ENCODE data around the gene CYP2A7. TPM values are rescaled to one million over a fixed set of nuclear protein-coding genes. Genes with fewer than 3 reads are reported as not detected.
"Not testable (repeated sequence)": the region's sequence is repeated elsewhere in the genome, so short reads cannot be mapped to it uniquely, and the experiment has no call there.

Gene CYP2A7
- polyA plus RNA-seq, 1 donor from 2014 or later, result not detected

DNA sequence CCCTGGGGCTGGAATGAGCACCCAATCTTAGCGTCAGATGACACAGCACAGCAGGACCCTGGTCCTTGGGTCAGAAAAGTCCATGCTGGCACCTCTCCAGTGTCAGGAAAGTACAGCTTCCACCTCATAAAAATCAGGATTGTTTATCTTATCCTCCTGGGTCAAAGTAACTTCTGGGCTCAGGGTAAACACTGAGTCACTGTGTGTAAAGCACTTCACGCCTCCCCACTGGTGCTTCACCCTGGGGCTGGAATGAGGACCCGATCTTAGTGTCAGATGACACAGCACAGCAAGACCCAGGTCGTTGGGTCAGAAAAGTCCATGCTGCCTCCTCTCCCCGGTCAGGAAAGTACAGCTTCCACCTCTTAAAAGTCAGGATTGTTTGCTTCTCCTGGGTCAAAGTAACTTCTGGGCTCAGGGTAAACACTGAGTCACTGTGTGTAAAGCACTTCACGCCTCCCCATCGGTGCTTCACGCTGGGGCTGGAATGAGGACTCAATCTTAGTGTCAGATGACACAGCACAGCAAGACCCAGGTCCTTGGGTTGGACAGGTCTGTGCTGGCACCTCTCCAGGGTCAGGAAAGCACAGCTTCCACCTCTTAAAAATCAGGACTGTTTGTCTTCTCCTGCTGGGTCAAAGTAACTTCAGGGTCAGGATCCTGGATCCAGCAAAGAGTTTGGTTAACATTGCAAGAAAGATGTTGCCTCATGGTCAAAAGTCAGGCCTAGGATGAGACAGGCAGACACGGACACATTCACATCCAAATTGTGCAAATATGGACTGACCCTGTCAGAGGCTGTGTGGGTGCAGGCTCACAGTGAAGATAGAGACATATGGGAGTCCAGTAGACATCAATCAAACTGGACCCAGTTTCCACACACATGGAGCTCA is 39.2 kb upstream of the CYP2A7 start:
- no peak for TF ChIP-seq EP300 (conservative IDR thresholded peaks at IDR 0.05; ENCODE audit: poor library complexity, severe bottlenecking)
- TF ChIP-seq MXI1 (conservative IDR thresholded peaks at IDR 0.05; ENCODE audit: poor library complexity, severe bottlenecking), result no peak
- TF ChIP-seq, protein P1, sequence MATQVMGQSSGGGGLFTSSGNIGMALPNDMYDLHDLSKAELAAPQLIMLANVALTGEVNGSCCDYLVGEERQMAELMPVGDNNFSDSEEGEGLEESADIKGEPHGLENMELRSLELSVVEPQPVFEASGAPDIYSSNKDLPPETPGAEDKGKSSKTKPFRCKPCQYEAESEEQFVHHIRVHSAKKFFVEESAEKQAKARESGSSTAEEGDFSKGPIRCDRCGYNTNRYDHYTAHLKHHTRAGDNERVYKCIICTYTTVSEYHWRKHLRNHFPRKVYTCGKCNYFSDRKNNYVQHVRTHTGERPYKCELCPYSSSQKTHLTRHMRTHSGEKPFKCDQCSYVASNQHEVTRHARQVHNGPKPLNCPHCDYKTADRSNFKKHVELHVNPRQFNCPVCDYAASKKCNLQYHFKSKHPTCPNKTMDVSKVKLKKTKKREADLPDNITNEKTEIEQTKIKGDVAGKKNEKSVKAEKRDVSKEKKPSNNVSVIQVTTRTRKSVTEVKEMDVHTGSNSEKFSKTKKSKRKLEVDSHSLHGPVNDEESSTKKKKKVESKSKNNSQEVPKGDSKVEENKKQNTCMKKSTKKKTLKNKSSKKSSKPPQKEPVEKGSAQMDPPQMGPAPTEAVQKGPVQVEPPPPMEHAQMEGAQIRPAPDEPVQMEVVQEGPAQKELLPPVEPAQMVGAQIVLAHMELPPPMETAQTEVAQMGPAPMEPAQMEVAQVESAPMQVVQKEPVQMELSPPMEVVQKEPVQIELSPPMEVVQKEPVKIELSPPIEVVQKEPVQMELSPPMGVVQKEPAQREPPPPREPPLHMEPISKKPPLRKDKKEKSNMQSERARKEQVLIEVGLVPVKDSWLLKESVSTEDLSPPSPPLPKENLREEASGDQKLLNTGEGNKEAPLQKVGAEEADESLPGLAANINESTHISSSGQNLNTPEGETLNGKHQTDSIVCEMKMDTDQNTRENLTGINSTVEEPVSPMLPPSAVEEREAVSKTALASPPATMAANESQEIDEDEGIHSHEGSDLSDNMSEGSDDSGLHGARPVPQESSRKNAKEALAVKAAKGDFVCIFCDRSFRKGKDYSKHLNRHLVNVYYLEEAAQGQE (IDR thresholded peaks at IDR 0.05; ENCODE audit: borderline replicate concordance), result no peak
- TF ChIP-seq SMC3 (conservative IDR thresholded peaks at IDR 0.05; ENCODE audit: poor library complexity), result no peak
- Histone ChIP-seq H4K20me1 (ENCODE audit: insufficient read depth) (no peaks in the 10 kb centered on the region), H3K9ac (ENCODE audit: low read length) (no peak overlapping the region), H2AFZ (ENCODE audit: low read depth, low read length) (no peak overlapping the region), H3K9me3 (ENCODE audit: low read length) (no peaks in the 10 kb centered on the region), H3K27ac (ENCODE audit: low read length) (no peak overlapping the region), H3F3A (ENCODE audit: insufficient read depth, low read length, poor library complexity, severe bottlenecking) (no peaks in the 10 kb centered on the region), H3K27me3 (ENCODE audit: insufficient read depth, low read depth, low read length) (no peaks in the 10 kb centered on the region), H3K9me2 (ENCODE audit: insufficient read depth, low read length) (no peaks in the 10 kb centered on the region), H3K36me3 (ENCODE audit: insufficient read depth, low read length) (no peaks in the 10 kb centered on the region), H3K4me2 (ENCODE audit: low read length) (no peak overlapping the region), H3K79me2 (replicated peaks; ENCODE audit: insufficient read depth, low read length) (no peaks in the 10 kb centered on the region), H3K4me3 (ENCODE audit: low read length) (no peak overlapping the region)

DNA sequence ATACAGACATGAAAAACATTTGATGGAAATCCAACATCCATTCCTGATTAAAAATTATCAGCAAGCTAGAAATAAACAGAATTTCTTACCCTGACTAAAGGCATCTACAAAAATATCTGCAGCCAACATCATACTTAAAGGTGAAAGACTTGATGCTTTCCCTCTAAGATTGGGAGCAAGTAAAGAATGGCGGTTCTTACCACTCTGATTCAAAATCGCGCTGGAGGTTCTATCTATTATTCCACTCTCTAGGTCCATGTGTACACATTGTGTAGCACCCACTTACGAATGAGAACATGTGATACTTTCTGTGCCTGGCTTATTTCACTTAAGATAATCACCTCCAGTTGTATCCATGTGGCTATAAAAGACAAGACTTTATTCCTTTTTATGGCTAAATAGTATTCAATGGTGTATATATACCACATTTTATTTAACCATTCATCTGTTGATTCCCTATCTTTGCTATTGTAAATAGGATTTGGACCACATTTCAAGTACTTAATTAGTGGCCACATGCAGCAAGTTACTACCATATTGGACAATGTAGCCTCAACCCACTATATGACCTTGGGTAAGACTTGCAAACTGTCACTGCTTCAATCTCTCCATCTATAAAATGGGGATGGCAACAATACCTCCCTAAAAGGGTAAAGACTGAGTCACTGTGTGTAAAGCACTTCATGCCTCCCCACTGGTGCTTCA is 38.4 kb upstream of the CYP2A7 start:
- H3K27ac ChIP-seq (ENCODE audit: low read length), result no peak overlapping the region

DNA sequence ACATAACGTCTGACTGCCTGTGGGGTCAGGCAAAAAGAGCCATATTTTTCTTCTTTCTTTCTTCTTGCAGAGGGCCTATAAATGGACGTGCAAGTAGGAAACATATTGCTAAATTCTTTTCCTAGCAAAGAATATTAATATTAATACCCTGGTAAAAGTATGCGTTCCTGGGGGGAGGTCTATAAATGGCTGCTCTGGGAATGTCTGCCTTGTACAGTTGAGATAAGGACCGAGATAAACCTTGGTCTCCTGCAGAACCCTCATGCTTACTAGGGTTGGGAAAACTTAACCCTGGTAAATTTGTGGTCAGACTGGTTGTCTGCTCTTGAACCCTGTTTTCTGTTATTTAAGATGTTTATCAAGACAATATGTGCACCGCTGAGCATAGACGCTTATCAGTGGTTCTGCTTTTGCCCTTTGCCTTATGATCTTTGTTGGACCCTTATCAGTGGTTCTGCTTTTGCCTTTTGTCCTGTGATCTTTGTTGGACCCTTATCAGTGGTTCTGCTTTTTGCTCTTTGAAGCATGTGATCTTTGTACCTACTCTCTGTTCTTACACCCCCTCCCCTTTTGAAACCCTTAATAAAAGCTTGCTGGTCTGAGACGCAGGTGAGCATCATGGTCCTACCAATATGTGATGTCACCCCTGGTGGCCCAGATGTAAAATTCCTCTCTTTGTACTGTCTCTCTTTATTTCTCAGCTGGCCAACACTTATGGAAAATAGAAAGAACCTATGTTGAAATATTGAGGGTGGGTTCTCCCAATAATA is 37.7 kb upstream of the CYP2A7 start:
- H3K27me3 ChIP-seq (ENCODE audit: insufficient read depth, low read depth, low read length); H3K9me2 ChIP-seq (ENCODE audit: insufficient read depth, low read length); H2AFZ ChIP-seq (ENCODE audit: low read depth, low read length); H3K4me3 ChIP-seq (ENCODE audit: low read length); H3K27ac ChIP-seq (ENCODE audit: low read length); H3K79me2 ChIP-seq (replicated peaks; ENCODE audit: insufficient read depth, low read length); H3K9ac ChIP-seq (ENCODE audit: low read length); H3K4me2 ChIP-seq (ENCODE audit: low read length); H3K9me3 ChIP-seq (ENCODE audit: low read length); H3F3A ChIP-seq (ENCODE audit: insufficient read depth, low read length, poor library complexity, severe bottlenecking); H4K20me1 ChIP-seq (ENCODE audit: insufficient read depth); H3K36me3 ChIP-seq (ENCODE audit: insufficient read depth, low read length): not testable (repeated sequence)

More for the DNA sequence above, 38.4 kb upstream of the CYP2A7 start:
- TF ChIP-seq EP300 (conservative IDR thresholded peaks at IDR 0.05; ENCODE audit: poor library complexity, severe bottlenecking), result no peak
- no peak for TF ChIP-seq POLR2AphosphoS5 (IDR thresholded peaks at IDR 0.05)
- TF ChIP-seq RAD21 (conservative IDR thresholded peaks at IDR 0.05), result no peak
- TF ChIP-seq, protein P2, sequence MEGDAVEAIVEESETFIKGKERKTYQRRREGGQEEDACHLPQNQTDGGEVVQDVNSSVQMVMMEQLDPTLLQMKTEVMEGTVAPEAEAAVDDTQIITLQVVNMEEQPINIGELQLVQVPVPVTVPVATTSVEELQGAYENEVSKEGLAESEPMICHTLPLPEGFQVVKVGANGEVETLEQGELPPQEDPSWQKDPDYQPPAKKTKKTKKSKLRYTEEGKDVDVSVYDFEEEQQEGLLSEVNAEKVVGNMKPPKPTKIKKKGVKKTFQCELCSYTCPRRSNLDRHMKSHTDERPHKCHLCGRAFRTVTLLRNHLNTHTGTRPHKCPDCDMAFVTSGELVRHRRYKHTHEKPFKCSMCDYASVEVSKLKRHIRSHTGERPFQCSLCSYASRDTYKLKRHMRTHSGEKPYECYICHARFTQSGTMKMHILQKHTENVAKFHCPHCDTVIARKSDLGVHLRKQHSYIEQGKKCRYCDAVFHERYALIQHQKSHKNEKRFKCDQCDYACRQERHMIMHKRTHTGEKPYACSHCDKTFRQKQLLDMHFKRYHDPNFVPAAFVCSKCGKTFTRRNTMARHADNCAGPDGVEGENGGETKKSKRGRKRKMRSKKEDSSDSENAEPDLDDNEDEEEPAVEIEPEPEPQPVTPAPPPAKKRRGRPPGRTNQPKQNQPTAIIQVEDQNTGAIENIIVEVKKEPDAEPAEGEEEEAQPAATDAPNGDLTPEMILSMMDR (IDR thresholded peaks at IDR 0.05; ENCODE audit: poor library complexity, severe bottlenecking), result no peak
- TF ChIP-seq EZH2 (IDR thresholded peaks at IDR 0.05; ENCODE audit: borderline replicate concordance, insufficient read depth, low read length, poor library complexity, severe bottlenecking), result no peak
- no peaks in the 10 kb centered on the region for H3F3A ChIP-seq (ENCODE audit: insufficient read depth, low read length, poor library complexity, severe bottlenecking)
- no peak overlapping the region for H2AFZ ChIP-seq (ENCODE audit: low read depth, low read length)
- no peak overlapping the region for H3K9ac ChIP-seq (ENCODE audit: low read length)
- no peak overlapping the region for H3K4me2 ChIP-seq (ENCODE audit: low read length)
- no peaks in the 10 kb centered on the region for H3K27me3 ChIP-seq (ENCODE audit: insufficient read depth, low read depth, low read length)
- no peak overlapping the region for H3K4me3 ChIP-seq (ENCODE audit: low read length)
- no peaks in the 10 kb centered on the region for H3K9me2 ChIP-seq (ENCODE audit: insufficient read depth, low read length)
- H3K9me3 ChIP-seq (ENCODE audit: low read length), result no peaks in the 10 kb centered on the region
- no peaks in the 10 kb centered on the region for H3K36me3 ChIP-seq (ENCODE audit: insufficient read depth, low read length)
- H3K79me2 ChIP-seq (replicated peaks; ENCODE audit: insufficient read depth, low read length), result no peaks in the 10 kb centered on the region
- no peaks in the 10 kb centered on the region for H4K20me1 ChIP-seq (ENCODE audit: insufficient read depth)

DNA sequence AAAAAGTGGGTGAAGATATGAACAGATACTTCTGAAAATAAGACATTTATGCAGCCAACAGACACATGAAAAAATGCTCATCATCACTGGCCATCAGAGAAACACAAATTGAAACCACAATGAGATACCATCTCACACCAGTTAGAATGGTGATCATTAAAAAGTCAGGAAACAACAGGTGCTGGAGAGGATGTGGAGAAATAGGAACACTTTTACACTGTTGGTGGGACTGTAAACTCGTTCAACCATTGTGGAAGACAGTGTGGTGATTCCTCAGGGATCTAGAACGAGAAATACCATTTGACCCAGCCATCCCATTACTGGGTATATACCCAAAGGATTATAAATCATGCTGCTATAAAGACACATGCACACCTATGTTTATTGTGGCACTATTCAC is 36.3 kb upstream of the CYP2A7 start:
- H2AFZ ChIP-seq (ENCODE audit: low read depth, low read length); H3K27me3 ChIP-seq (ENCODE audit: insufficient read depth, low read depth, low read length); H3K27ac ChIP-seq (ENCODE audit: low read length); H3K9me3 ChIP-seq (ENCODE audit: low read length); H3K79me2 ChIP-seq (replicated peaks; ENCODE audit: insufficient read depth, low read length); H3F3A ChIP-seq (ENCODE audit: insufficient read depth, low read length, poor library complexity, severe bottlenecking); H3K36me3 ChIP-seq (ENCODE audit: insufficient read depth, low read length); H3K9ac ChIP-seq (ENCODE audit: low read length); H3K4me2 ChIP-seq (ENCODE audit: low read length); H3K4me3 ChIP-seq (ENCODE audit: low read length); H4K20me1 ChIP-seq (ENCODE audit: insufficient read depth); H3K9me2 ChIP-seq (ENCODE audit: insufficient read depth, low read length): not testable (repeated sequence)

All from neural cell (in vitro differentiated cells).